Measurements from ENCODE around the gene COQ2. TPM values are rescaled to one million over a fixed set of nuclear protein-coding genes. Genes with fewer than 3 reads are reported as not detected.
A peak's percentile ranks its signal among the peaks of the same experiment; 100 is the strongest.
"Not testable (repeated sequence)": the region's sequence is repeated elsewhere in the genome, so short reads cannot be mapped to it uniquely, and the experiment has no call there.

Gene COQ2
- total and polyA plus RNA-seq, 2 experiments from 2014 or later, result 9.5 to 19.1 TPM

DNA sequence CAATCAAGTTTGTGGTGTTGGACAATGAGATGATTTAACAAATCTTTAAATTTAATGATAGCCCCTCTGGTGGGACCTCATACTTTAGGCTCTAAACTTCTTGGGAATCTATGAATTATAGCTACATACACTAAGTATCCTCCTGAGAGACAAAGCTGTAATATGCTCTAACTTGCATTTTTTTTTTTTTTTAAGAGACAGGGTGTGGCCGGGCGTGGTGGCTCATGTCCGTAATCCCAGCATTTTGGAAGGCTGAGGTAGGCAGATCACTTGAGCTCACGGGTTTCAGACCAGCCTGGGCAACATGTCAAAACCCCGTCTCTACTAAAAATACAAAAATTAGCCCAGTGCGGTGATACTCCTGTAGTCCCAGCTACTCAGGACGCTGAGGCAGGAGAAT lies 23.3 kb upstream of the COQ2 start:
- Histone ChIP-seq H3F3A (ENCODE audit: insufficient read depth) (no peaks in the 10 kb centered on the region), H3K9ac (no peak overlapping the region), H4K20me1 (ENCODE audit: insufficient read depth) (no peaks in the 10 kb centered on the region), H3K79me2 (ENCODE audit: insufficient read depth) (no peaks in the 10 kb centered on the region), H3K4me3 (no peak overlapping the region), H3K27me3 (replicated peaks; ENCODE audit: insufficient read depth) (no peaks in the 10 kb centered on the region), H3K9me3 (ENCODE audit: low read depth) (no peaks in the 10 kb centered on the region), H3K4me2 (ENCODE audit: unreplicated experiment) (no peak overlapping the region), H2AFZ (no peak overlapping the region), H3K27ac (no peak overlapping the region), H3K9me2 (ENCODE audit: insufficient read depth) (no peaks in the 10 kb centered on the region), H3K4me1 (ENCODE audit: insufficient read depth) (no peaks in the 10 kb centered on the region), H3K36me3 (ENCODE audit: low read depth) (no peaks in the 10 kb centered on the region)
- TF ChIP-seq EZH2 (IDR thresholded peaks at IDR 0.05; ENCODE audit: insufficient read depth, poor library complexity, severe bottlenecking) (no peak), EZH2phosphoT487 (IDR thresholded peaks at IDR 0.05; ENCODE audit: insufficient read depth, low read depth) (no peak)
- in situ Hi-C loops (cut with MboI), result no loop called here
- no peak for DNase-seq
- WGBS, 2 experiments (ENCODE audit: low coverage in 1 of 2, low lambda C conversion rate in 2 of 2, missing lambda C conversion rate in 2 of 2), result 64 to 73% methylated on average over 7 of the region's 7 CpGs

DNA sequence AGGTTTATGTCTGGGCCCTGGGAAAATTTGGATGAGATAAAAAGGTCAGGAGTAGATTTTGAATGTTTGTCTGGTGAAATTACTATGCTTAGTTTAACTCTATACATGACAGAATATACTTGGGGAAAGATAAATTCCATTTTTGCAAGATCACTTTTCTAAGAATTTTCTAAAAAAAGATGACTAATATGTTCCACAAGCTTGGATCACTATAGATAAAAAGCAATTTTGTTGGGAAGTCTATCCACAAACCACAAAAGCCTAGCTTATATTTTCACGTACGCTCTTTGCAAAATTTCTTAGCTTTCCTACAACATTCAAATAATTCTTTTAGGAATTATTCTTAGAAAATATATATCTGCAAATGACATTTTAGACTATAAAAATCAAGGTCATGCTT lies 20.6 kb upstream of the COQ2 start:
- DNase-seq, result peak; percentile 4
- Histone ChIP-seq H3K9me2 (ENCODE audit: insufficient read depth) (no peaks in the 10 kb centered on the region), H3K9me3 (ENCODE audit: low read depth) (no peaks in the 10 kb centered on the region), H3K4me1 (ENCODE audit: insufficient read depth) (no peaks in the 10 kb centered on the region), H3K27me3 (replicated peaks; ENCODE audit: insufficient read depth) (no peaks in the 10 kb centered on the region), H3K36me3 (ENCODE audit: low read depth) (no peaks in the 10 kb centered on the region), H3K27ac (no peak overlapping the region), H3K4me2 (ENCODE audit: unreplicated experiment) (no peak overlapping the region), H4K20me1 (ENCODE audit: insufficient read depth) (no peaks in the 10 kb centered on the region), H3F3A (ENCODE audit: insufficient read depth) (no peaks in the 10 kb centered on the region), H3K79me2 (ENCODE audit: insufficient read depth) (no peaks in the 10 kb centered on the region), H2AFZ (no peak overlapping the region), H3K4me3 (no peak overlapping the region), H3K9ac (no peak overlapping the region)
- WGBS, 2 experiments (ENCODE audit: low coverage in 1 of 2, low lambda C conversion rate in 2 of 2, missing lambda C conversion rate in 2 of 2), result 88 to 91% methylated on average over 2 of the region's 2 CpGs
- in situ Hi-C loops (cut with MboI), result no loop called here
- TF ChIP-seq EZH2 (IDR thresholded peaks at IDR 0.05; ENCODE audit: insufficient read depth, poor library complexity, severe bottlenecking) (no peak), EZH2phosphoT487 (IDR thresholded peaks at IDR 0.05; ENCODE audit: insufficient read depth, low read depth) (no peak)

DNA sequence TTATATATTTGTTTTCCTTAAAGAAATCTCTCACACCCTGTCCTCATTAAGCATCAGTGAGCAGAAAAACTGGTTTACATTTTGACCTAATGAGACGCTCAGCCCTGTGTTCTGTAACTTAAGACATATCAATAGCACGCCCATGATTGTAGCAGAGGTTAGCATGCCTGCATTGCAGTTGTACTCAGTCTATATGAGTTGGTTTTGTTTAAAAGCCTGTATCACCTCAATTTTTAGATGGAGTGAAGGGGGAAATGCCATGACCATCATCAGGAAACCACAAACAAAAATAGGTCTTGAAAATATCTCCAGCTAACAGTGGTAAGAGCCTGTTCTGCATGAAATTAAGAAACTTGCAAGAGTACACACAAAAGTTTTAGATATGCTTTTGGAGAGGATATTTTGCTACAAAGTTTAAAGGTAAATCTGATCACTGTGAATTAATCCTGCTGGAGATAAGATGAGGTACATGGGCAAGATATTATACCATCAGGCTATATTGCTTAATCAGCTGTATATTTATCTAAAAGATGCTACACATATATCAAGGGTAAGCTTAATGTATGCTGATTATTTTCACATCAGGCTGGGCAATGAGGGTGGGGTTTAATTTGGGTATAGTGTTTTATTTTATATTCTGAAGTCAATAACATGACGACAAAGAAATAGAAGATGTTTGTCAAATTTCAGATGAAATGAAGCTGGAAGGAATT lies 13.1 kb upstream of the COQ2 start:
- Histone ChIP-seq H3K4me1 (ENCODE audit: insufficient read depth) (no peaks in the 10 kb centered on the region), H3K27ac (no peak overlapping the region), H3K27me3 (replicated peaks; ENCODE audit: insufficient read depth) (no peaks in the 10 kb centered on the region), H3K4me2 (ENCODE audit: unreplicated experiment) (no peak overlapping the region), H3K79me2 (ENCODE audit: insufficient read depth) (no peaks in the 10 kb centered on the region), H3K36me3 (ENCODE audit: low read depth) (no peaks in the 10 kb centered on the region), H3K9me3 (ENCODE audit: low read depth) (no peaks in the 10 kb centered on the region), H3K9me2 (ENCODE audit: insufficient read depth) (no peaks in the 10 kb centered on the region), H3K9ac (no peak overlapping the region), H4K20me1 (ENCODE audit: insufficient read depth) (no peaks in the 10 kb centered on the region), H3K4me3 (no peak overlapping the region), H2AFZ (no peak overlapping the region), H3F3A (ENCODE audit: insufficient read depth) (no peaks in the 10 kb centered on the region)
- WGBS, 2 experiments (ENCODE audit: low coverage in 1 of 2, low lambda C conversion rate in 2 of 2, missing lambda C conversion rate in 2 of 2), result 60 to 62% methylated on average over 3 of the region's 3 CpGs
- in situ Hi-C loops (cut with MboI), result no loop called here
- no peak for DNase-seq
- TF ChIP-seq EZH2phosphoT487 (IDR thresholded peaks at IDR 0.05; ENCODE audit: insufficient read depth, low read depth) (no peak), EZH2 (IDR thresholded peaks at IDR 0.05; ENCODE audit: insufficient read depth, poor library complexity, severe bottlenecking) (no peak)

DNA sequence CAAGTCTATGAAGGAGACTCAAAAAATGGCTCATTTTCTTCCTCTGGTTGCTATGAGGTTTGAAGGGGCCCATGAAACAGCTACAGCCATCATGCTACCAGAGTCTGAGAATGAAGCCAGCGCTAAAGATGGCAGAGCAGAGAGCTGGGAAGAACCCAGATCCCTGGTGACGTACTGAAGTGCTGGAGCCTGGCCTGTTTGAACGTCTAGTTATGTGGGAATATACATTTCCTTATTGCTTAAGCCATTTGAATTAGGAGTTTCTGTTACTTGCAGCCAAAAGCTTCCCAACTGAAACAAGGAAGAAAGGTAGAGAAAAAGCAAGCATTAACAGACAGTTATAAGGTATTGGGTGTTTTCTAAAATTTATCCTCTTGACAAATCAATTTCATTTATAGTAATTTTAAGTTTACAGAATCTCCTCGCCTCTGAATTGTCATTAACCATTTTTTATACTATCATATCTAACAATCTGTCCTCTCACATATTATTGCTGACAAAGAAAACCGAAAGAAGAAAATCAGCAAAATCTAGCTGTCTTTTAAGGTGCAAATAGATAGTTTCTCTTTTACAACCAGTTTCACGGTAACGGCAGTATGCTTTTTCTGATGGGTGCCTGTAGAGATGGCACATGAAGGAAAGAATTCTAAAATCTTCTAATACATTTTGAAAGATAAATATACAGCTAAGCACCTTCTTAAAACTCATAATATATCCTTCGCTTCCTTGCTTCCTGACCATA lies 8.9 kb upstream of the COQ2 start:
- no peaks in the 10 kb centered on the region for H4K20me1 ChIP-seq (ENCODE audit: insufficient read depth)
- in situ Hi-C loops (cut with MboI), result no loop called here
- no peak overlapping the region for H3K27ac ChIP-seq
- H3K9ac ChIP-seq, result no peak overlapping the region
- H3K79me2 ChIP-seq (ENCODE audit: insufficient read depth), result no peaks in the 10 kb centered on the region
- no peaks in the 10 kb centered on the region for H3K36me3 ChIP-seq (ENCODE audit: low read depth)
- no peak for DNase-seq
- no peaks in the 10 kb centered on the region for H3K9me3 ChIP-seq (ENCODE audit: low read depth)
- WGBS, 2 experiments (ENCODE audit: low coverage in 1 of 2, low lambda C conversion rate in 2 of 2, missing lambda C conversion rate in 2 of 2), result 78 to 82% methylated on average over 8 of the region's 8 CpGs
- no peaks in the 10 kb centered on the region for H3F3A ChIP-seq (ENCODE audit: insufficient read depth)
- TF ChIP-seq EZH2 (IDR thresholded peaks at IDR 0.05; ENCODE audit: insufficient read depth, poor library complexity, severe bottlenecking) (no peak), EZH2phosphoT487 (IDR thresholded peaks at IDR 0.05; ENCODE audit: insufficient read depth, low read depth) (no peak)
- no peaks in the 10 kb centered on the region for H3K27me3 ChIP-seq (replicated peaks; ENCODE audit: insufficient read depth)
- H3K4me3 ChIP-seq, result no peak overlapping the region
- no peaks in the 10 kb centered on the region for H3K9me2 ChIP-seq (ENCODE audit: insufficient read depth)
- no peak overlapping the region; the same call in 1 of the 2 replicates for H2AFZ ChIP-seq
- no peak overlapping the region for H3K4me2 ChIP-seq (ENCODE audit: unreplicated experiment)
- no peaks in the 10 kb centered on the region for H3K4me1 ChIP-seq (ENCODE audit: insufficient read depth)

DNA sequence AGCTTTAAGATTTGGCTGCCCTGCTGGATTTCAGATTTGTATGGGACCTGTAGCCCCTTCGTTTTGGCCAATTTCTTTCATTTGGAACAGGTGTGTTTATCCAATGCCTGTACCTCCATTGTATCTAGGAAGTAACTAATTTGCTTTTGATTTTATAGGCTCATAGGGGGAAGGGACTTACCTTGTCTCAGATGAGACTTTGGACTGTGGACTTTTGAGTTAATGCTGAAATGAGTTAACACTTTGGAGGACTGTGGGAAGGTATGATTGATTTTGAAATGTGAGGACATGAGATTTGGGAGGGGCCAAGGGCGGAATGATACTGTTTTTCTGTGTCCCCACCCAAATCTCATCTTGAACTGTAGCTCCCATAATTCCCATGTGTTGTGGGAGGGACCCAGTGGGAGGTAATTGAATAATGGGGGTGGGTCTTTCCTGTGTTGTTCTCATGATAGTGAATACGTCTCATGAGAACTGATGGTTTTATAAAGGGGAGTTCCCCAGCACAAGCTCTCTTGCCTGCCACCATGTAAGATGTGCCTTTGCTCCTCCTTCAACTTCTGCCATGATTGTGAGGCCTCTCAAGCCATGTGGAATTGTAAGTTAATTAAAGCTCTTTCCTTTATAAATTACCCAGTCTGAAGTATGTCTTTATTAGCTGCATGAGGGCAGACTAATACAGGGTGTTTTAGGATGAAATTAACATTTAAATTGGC lies 5.6 kb upstream of the COQ2 start:
- H3F3A ChIP-seq (ENCODE audit: insufficient read depth); H3K27ac ChIP-seq; H3K9me2 ChIP-seq (ENCODE audit: insufficient read depth); DNase-seq; H2AFZ ChIP-seq; H3K9ac ChIP-seq; in situ Hi-C loops (cut with MboI); H3K9me3 ChIP-seq (ENCODE audit: low read depth); H3K27me3 ChIP-seq (replicated peaks; ENCODE audit: insufficient read depth); H3K79me2 ChIP-seq (ENCODE audit: insufficient read depth); H4K20me1 ChIP-seq (ENCODE audit: insufficient read depth); H3K36me3 ChIP-seq (ENCODE audit: low read depth); H3K4me3 ChIP-seq; H3K4me1 ChIP-seq (ENCODE audit: insufficient read depth); H3K4me2 ChIP-seq (ENCODE audit: unreplicated experiment): not testable (repeated sequence)
- 62 to 72% methylated on average over 3 of the region's 3 CpGs for WGBS, 2 experiments (ENCODE audit: low coverage in 1 of 2, low lambda C conversion rate in 2 of 2, missing lambda C conversion rate in 2 of 2)

DNA sequence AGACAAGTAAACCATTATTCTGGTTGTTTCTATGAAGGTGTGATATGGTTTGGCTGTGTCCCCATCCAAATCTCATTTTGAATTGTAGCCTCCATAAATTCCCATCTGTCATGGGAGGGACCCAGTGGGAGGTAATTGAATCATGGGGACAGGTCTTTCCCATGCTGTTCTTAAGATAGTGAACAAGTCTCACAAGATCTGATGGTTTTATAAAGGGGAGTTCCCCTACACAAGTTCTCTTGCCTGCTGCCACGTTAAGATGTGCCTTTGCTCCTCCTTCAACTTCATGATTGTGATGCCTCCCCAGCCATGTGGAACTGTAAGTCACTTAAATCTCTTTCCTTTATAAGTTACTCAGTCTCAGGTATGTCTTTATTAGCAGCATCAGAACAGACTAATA lies 3.8 kb upstream of the COQ2 start:
- H3K4me1 ChIP-seq (ENCODE audit: insufficient read depth); H4K20me1 ChIP-seq (ENCODE audit: insufficient read depth); H3K36me3 ChIP-seq (ENCODE audit: low read depth); H3K9me3 ChIP-seq (ENCODE audit: low read depth); H3K9ac ChIP-seq; DNase-seq; H3K27ac ChIP-seq; H3K27me3 ChIP-seq (replicated peaks; ENCODE audit: insufficient read depth); H2AFZ ChIP-seq; H3K79me2 ChIP-seq (ENCODE audit: insufficient read depth); H3K9me2 ChIP-seq (ENCODE audit: insufficient read depth); H3K4me2 ChIP-seq (ENCODE audit: unreplicated experiment); H3K4me3 ChIP-seq; in situ Hi-C loops (cut with MboI): not testable (repeated sequence)
- WGBS, 2 experiments (ENCODE audit: low coverage in 1 of 2, low lambda C conversion rate in 2 of 2, missing lambda C conversion rate in 2 of 2), result 30 to 57% methylated on average over 1 of the region's 1 CpG
- H3F3A ChIP-seq (ENCODE audit: insufficient read depth), result peaks cover 14% of the 10 kb centered on the region
